GM23338 (cell line): Measurements from ENCODE around the gene AATF. TPM values are rescaled to one million over a fixed set of nuclear protein-coding genes. Genes with fewer than 3 reads are reported as not detected.

ENCODE experiments used
- ATAC-seq: fragments of 200-7000 bp; cut with Tn5 transposase; 3 replicates; pipeline ENCODE4 v1.9.1; 2020
- DNase-seq: peaks from one replicate; pipeline ENCODE4 v3.0.0-alpha.2; 2015; ENCODE audit warnings: low spot score
- H2AFZ ChIP-seq: fragments of 200-600 bp; sonication (generic); 2 replicates; pipeline ENCODE4 v1.8.0; 2016; ENCODE audit warnings: antibody characterized with exemption, mild to moderate bottlenecking, moderate library complexity
- H3F3A ChIP-seq: fragments of 200-600 bp; sonication (generic); replicated peaks from 2 replicates; pipeline ENCODE4 v1.8.0; 2017; ENCODE audit warnings: antibody characterized with exemption, mixed run types, low read depth
- H3K27ac ChIP-seq: fragments of 200-600 bp; sonication (generic); 2 replicates; pipeline ENCODE4 v1.6.1; 2016; ENCODE audit warnings: low read depth
- H3K27me3 ChIP-seq: fragments of 200-600 bp; sonication (generic); 2 replicates; pipeline ENCODE4 v1.8.0; 2016; ENCODE audit warnings: mild to moderate bottlenecking, mixed run types, moderate library complexity; ENCODE audit not compliant: insufficient read depth
- H3K36me3 ChIP-seq: fragments of 200-600 bp; sonication (generic); 2 replicates; pipeline ENCODE4 v1.8.0; 2016; ENCODE audit warnings: mild to moderate bottlenecking; ENCODE audit not compliant: insufficient read depth
- H3K4me1 ChIP-seq: fragments of 200-600 bp; sonication (generic); 2 replicates; pipeline ENCODE4 v1.8.0; 2016; ENCODE audit warnings: mild to moderate bottlenecking, moderate library complexity; ENCODE audit not compliant: insufficient read depth
- H3K4me2 ChIP-seq: fragments of 200-600 bp; sonication (generic); 2 replicates; pipeline ENCODE4 v1.7.1; 2017; ENCODE audit warnings: mixed run types
- H3K4me3 ChIP-seq: fragments of 200-600 bp; sonication (generic); 2 replicates; pipeline ENCODE4 v1.6.1; 2016; ENCODE audit warnings: mixed run types
- H3K79me2 ChIP-seq: fragments of 200-600 bp; sonication (generic); replicated peaks from 2 replicates; pipeline ENCODE4 v1.8.0; 2017; ENCODE audit warnings: mild to moderate bottlenecking; ENCODE audit not compliant: insufficient read depth
- H3K9me2 ChIP-seq: fragments of 200-600 bp; sonication (generic); 2 replicates; pipeline ENCODE4 v1.8.0; 2017; ENCODE audit not compliant: insufficient read depth
- H4K20me1 ChIP-seq: fragments of 200-600 bp; sonication (generic); replicated peaks from 2 replicates; pipeline ENCODE4 v1.8.0; 2017; ENCODE audit warnings: mild to moderate bottlenecking; ENCODE audit not compliant: insufficient read depth
- H3K27ac Mint-ChIP-seq: 2 replicates; pipeline ENCODE4 v1.8.0; 2020; ENCODE audit warnings: inconsistent platforms, mild to moderate bottlenecking, moderate library complexity, mixed read lengths
- H3K27me3 Mint-ChIP-seq: 3 replicates; pipeline ENCODE4 v1.8.0; 2022; ENCODE audit warnings: low read depth, mild to moderate bottlenecking, moderate library complexity, mixed read lengths, inconsistent platforms; ENCODE audit not compliant: insufficient read depth, poor library complexity
- H3K36me3 Mint-ChIP-seq: 3 replicates; pipeline ENCODE4 v1.8.0; 2021; ENCODE audit warnings: low read depth, mild to moderate bottlenecking, inconsistent platforms, moderate library complexity, mixed read lengths
- H3K4me1 Mint-ChIP-seq: 3 replicates; pipeline ENCODE4 v1.8.0; 2020; ENCODE audit warnings: mild to moderate bottlenecking, inconsistent platforms, mixed read lengths
- H3K4me3 Mint-ChIP-seq: 3 replicates; pipeline ENCODE4 v1.8.0; 2021; ENCODE audit warnings: moderate library complexity, mild to moderate bottlenecking, inconsistent platforms, mixed read lengths
- H3K9me3 Mint-ChIP-seq: 3 replicates; pipeline ENCODE4 v1.8.0; 2020; ENCODE audit warnings: moderate library complexity, mild to moderate bottlenecking, inconsistent platforms, mixed read lengths
- CREB1 ChIP-seq: fragments of 250-450 bp; sonication (Bioruptor Pico); IDR thresholded peaks from 2 replicates; pipeline ENCODE4 v1.5.0; 2020; ENCODE audit warnings: low read depth, mild to moderate bottlenecking, moderate library complexity
- CTCF ChIP-seq, 2 experiments: fragments of 200-600 bp in 1 of 2; sonication (generic) in 1 of 2; conservative IDR thresholded peaks; 2 replicates each; pipeline versions ENCODE4 v1.5.1 to v1.6.1; 2016 to 2017; ENCODE audit warnings: antibody characterized with exemption in 2 of 2, low read depth in 2 of 2, mild to moderate bottlenecking in 2 of 2, moderate library complexity in 1 of 2
- ETS1 ChIP-seq: IDR thresholded peaks from 2 replicates; pipeline ENCODE4 v1.6.1; 2016; ENCODE audit warnings: antibody characterized with exemption
- JUNB ChIP-seq: IDR thresholded peaks from one replicate; pipeline ENCODE4 v1.6.1; 2016; ENCODE audit warnings: antibody characterized with exemption; ENCODE audit not compliant: unreplicated experiment
- NANOG ChIP-seq: IDR thresholded peaks from 2 replicates; pipeline ENCODE4 v1.6.1; 2016; ENCODE audit warnings: antibody characterized with exemption, borderline replicate concordance
- STAT1 ChIP-seq: IDR thresholded peaks from one replicate; pipeline ENCODE4 v1.6.1; 2016; ENCODE audit warnings: antibody characterized with exemption; ENCODE audit not compliant: unreplicated experiment
- ZNF114 ChIP-seq: fragments of 250-450 bp; sonication (Bioruptor Pico); IDR thresholded peaks from 2 replicates; pipeline ENCODE4 v1.5.0; 2020; ENCODE audit warnings: mild to moderate bottlenecking, moderate library complexity
- ZNF331 ChIP-seq: fragments of 250-450 bp; sonication (Bioruptor Pico); IDR thresholded peaks from 2 replicates; pipeline ENCODE4 v1.5.0; 2020; ENCODE audit warnings: low read depth, mild to moderate bottlenecking, moderate library complexity
- polyA plus RNA-seq: library from polyadenylated mRNA; unstranded; fragments of >200 nt; fragmentation: Nextera tagmentation; extraction: Ambion mirVana; gene quantifications from 2 replicates; pipeline ENCODE4 v1.2.1, GENCODE V29; 2016
- total RNA-seq: library from RNA; depleted of rRNA; stranded (reverse); fragments of >200 nt; shearing (Covaris generic); gene quantifications from 2 replicates; pipeline ENCODE4 v1.2.3, GENCODE V29; 2014

The AATF gene
- total and polyA plus RNA-seq, 2 experiments from 2014 or later: 40.2 to 71.2 TPM

GRCh38 chr17:36946726-36947091, 2.0 kb upstream of the AATF start:
- TF ChIP-seq NANOG (no peak), ETS1 (no peak), ZNF114 (no peak), ZNF331 (CRISPR knock-in tag) (no peak)
- peaks cover 76% of the 10 kb centered on the region for H3K27me3 Mint-ChIP-seq
- peaks cover 72% of the 10 kb centered on the region for H3K4me1 ChIP-seq
- H3K4me1 Mint-ChIP-seq: peaks cover 52% of the 10 kb centered on the region
- no peak overlapping the region for H3K27ac ChIP-seq
- H3K36me3 ChIP-seq: peaks cover under 1% of the 10 kb centered on the region; the same call in 1 of the 2 replicates
- peaks cover 9% of the 10 kb centered on the region for H4K20me1 ChIP-seq
- H3K4me2 ChIP-seq: peak overlapping the region; percentile 74
- no peak for ATAC-seq
- peak; percentile 62 for DNase-seq
- H3K36me3 Mint-ChIP-seq: peaks cover 12% of the 10 kb centered on the region
- peaks cover 36% of the 10 kb centered on the region for H3F3A ChIP-seq
- peaks cover 25% of the 10 kb centered on the region for H3K79me2 ChIP-seq
- H3K27ac Mint-ChIP-seq: no peak overlapping the region
- no peaks in the 10 kb centered on the region for H3K9me2 ChIP-seq
- peak overlapping the region; percentile 28; the same call in 1 of the 3 replicates for H3K4me3 Mint-ChIP-seq
- peaks cover 5% of the 10 kb centered on the region; the same call in 1 of the 3 replicates for H3K9me3 Mint-ChIP-seq
- H2AFZ ChIP-seq: no peak overlapping the region
- H3K27me3 ChIP-seq: peaks cover 77% of the 10 kb centered on the region
- peak overlapping the region; percentile 47; the same call in 1 of the 2 replicates for H3K4me3 ChIP-seq

GRCh38 chr17:36947922-36948716, 635 bp upstream of the AATF start:
- H3K27ac ChIP-seq: no peak overlapping the region
- H3K27ac Mint-ChIP-seq: peak overlapping the region; percentile 58

More at GRCh38 chr17:36947922-36948716, 635 bp upstream of the AATF start:
- H3K9me2 ChIP-seq: no peaks in the 10 kb centered on the region
- H4K20me1 ChIP-seq: peaks cover 19% of the 10 kb centered on the region
- peak; percentile 63 for DNase-seq
- ATAC-seq: peak; percentile 38
- peak overlapping the region; percentile 94 for H3K4me3 ChIP-seq
- peaks cover 13% of the 10 kb centered on the region for H3K36me3 ChIP-seq
- Mint-ChIP-seq H3K4me3 (peak overlapping the region; percentile 92), H3K4me1 (peaks cover 50% of the 10 kb centered on the region), H3K27me3 (peaks cover 62% of the 10 kb centered on the region), H3K9me3 (peaks cover 5% of the 10 kb centered on the region; the same call in 1 of the 3 replicates), H3K36me3 (peaks cover 26% of the 10 kb centered on the region)
- peaks cover 32% of the 10 kb centered on the region for H3K79me2 ChIP-seq
- H3K4me1 ChIP-seq: peaks cover 61% of the 10 kb centered on the region
- H2AFZ ChIP-seq: peak overlapping the region; percentile 97
- peaks cover 63% of the 10 kb centered on the region for H3K27me3 ChIP-seq
- peak overlapping the region; percentile 99 for H3K4me2 ChIP-seq
- peaks cover 34% of the 10 kb centered on the region; the same call in 1 of the 2 replicates for H3F3A ChIP-seq
- TF ChIP-seq ETS1 (no peak), CREB1 (no peak), STAT1 (no peak), CTCF (conservative IDR thresholded peaks at IDR 0.05; ENCODE audit: low read depth in 2 of 2) (0 out of 4 replicates have a peak, but pooled peaks of 1 of the 2 experiments have one; percentile 17), JUNB (no peak)
